ENCODE data around the gene CNTNAP2. TPM values are rescaled to one million over a fixed set of nuclear protein-coding genes. Genes with fewer than 3 reads are reported as not detected.
"Not testable (repeated sequence)": the region's sequence is repeated elsewhere in the genome, so short reads cannot be mapped to it uniquely, and the experiment has no call there.

The CNTNAP2 gene
- total RNA-seq, 1 donor from 2014 or later = 0.49 TPM

DNA sequence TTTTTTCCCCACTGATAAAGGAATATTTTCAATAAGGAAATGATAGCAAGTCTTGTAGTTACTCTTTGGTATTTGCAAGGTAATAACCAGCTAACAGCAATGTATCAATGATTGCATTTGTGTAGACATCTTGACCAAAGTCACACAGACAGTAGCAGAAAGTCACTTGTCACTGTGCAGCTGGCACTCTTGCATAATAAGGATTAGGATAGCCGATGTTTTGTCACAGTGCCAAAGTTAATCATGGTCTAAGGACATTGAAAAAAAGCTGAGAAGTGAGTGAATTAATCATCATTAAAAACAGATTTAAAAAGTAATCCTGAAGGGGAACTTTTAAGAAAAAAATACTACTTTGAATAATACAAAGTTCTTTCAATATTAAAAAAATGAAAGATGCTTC lies 1639.7 kb downstream of the CNTNAP2 start:
- DNase-seq (ENCODE audit: low spot score) = no peak
- no peak for ATAC-seq
- intact Hi-C loops (cut with DNase I) = no loop called here

DNA sequence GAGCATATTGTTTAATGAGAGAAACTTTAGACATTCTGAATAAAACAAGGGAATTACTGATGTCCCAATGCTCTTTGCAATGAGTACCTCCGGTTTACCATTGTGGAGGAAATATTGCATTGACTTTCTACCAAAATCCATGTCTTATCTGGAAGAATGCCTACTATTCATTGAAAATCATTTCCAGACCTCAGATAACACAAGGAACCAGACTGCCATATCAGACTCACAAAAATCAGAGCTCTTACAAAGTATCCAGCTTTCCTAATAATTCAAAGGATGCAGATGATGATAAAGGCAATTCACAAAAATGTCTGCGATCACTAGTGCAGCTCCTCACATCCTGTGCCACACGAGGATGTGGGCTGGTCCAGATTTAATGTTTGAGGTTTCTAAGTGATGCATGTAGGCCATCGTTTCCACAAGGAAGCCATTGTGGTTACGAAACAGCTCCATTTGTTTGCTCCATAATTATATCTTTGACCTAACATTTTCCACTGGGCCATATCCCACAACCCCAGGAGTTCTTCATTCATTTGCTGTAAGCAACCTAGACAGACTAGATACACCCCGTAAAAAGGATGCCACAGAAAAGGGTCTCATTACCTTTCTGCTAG lies 1642.8 kb downstream of the CNTNAP2 start:
- intact Hi-C loops (cut with DNase I) = no loop called here

DNA sequence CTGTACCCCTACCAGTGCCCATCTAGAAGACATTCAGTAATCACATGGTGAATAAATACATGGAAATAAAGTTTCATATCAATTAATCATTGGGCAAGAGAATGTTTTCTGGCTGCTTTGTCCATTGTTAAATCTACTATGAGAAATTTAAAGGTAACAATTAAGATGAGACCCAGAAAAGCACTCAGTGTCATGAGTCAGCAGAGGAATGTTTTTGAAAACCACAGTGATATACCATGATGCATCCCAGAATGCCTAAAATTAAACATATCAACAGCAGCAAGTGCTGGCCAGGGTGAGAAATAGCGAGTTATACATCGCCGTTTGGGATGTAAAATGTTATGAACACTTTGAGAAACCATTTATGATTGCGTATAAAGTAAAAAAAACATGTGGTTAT lies 1648.7 kb downstream of the CNTNAP2 start:
- no peak for ATAC-seq
- DNase-seq (ENCODE audit: low spot score) = no peak
- intact Hi-C loops (cut with DNase I) = no loop called here

More for the DNA sequence above, 1642.8 kb downstream of the CNTNAP2 start:
- ATAC-seq (no peak), DNase-seq (ENCODE audit: low spot score) (no peak)

DNA sequence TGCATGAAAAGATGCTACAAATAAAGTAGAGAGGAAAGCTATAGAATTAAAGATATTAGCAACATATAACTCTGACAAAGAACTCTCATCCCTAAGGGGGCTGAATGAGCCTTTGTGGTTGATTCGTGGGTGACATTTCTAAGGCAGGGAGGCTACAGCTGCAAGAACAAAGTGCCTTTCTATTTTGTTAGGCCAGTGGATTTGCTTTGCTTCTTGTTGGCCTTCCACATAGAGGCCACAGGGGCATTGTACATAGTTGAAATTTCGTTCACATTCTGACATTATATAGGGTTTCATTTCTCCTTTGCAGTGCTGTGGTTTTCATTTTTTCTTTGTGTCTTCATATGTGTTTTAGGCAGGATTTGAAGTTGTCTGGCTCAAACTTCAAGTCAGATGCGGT lies 1654.7 kb downstream of the CNTNAP2 start:
- DNase-seq (ENCODE audit: low spot score) (no peak), ATAC-seq (no peak)
- intact Hi-C loops (cut with DNase I) = no loop called here

DNA sequence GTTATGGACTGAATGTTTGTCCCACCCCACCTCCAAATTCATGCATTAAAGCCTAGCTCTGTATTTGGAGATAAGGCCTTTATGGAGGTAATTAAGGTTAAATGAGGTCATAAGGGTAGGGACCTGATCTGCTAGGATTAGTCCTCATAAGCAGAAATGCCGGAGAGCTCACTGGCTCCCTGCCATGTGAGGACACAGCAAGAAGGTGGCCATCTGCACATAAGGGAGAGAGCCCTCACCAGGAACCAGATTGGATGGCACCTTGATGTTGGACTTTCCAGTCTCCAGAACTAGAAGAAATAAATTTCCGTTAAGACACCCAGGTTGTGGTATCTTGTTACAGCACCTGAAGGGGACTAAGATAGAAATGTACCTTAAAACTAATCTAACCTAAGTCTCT lies 1657.9 kb downstream of the CNTNAP2 start:
- intact Hi-C loops (cut with DNase I) = no loop called here
- DNase-seq (ENCODE audit: low spot score) (no peak), ATAC-seq (no peak)

DNA sequence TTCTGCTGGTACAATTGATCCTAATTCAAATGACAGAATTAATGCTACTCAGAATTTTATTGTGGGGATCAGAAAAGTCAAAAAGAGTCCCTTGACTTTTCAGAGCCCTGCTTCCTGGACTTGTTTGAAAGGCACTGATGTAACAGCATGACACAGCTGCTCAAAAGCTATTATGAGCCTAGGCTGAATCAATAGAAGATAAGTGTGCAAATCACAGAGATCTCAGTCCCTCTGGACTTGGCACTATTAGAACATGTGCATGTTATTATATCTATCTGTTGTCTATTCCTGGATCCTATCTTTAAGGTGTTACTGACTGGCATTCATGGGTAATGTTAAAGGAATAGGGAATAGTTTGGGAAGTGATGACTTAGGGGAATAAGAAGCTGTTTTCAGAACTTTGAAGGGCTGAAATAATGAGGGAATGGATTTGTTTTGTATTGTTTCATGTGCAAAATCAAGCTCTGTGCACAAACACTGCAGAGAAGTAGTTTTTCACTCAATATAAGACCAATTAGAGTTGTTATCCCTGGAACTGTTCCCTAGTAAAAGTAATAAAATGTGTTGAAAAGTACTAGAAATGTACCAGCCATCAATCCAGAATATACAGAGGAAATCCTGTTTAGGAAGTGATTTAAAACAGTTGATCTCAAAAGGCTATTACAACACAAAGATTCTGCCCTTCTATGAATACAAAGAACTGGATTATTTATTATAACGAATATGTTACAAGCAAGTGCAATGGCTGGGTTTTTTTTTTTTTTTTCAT lies 1659.1 kb downstream of the CNTNAP2 start:
- ATAC-seq (no peak), DNase-seq (ENCODE audit: low spot score) (no peak)
- intact Hi-C loops (cut with DNase I) = no loop called here

DNA sequence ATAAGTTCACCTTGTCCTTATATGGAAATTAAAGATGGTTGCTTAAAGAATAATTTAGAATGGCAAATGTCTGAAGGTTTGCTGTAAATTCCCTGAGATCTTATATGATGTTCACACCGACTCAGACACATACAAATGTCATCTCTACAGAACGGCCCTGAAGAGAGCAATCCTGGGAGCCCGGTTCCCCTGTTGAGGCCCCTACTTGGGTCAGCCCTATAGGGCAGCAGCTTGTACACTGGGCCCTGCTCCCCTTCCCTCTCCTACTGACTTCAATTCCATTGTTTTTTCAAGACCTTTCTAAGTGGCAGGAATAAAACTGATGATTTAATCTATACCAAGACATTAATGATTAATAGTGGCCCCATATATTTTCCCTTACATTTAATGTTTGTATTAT lies 1660.7 kb downstream of the CNTNAP2 start:
- DNase-seq (ENCODE audit: low spot score) = no peak
- intact Hi-C loops (cut with DNase I) = no loop called here

DNA sequence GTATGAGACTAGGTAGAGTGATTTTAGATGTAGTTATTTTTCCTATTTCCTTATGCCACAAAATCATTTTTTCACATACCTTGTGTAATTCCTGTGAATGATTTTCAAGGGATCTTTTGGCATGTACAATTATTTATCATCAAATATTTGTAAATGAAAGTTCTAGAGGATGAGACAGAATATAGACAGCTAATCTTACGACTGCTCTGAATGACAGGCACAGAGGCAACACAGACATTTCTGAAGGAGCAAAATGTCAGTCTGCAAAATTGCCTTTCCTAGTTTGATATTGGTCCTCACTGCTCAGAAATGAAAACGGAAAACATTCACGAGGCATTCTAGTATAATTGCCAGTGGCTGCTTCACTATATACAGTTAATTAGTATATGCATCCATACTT lies 1663.3 kb downstream of the CNTNAP2 start:
- DNase-seq (ENCODE audit: low spot score) (no peak), ATAC-seq (no peak)
- intact Hi-C loops (cut with DNase I) = no loop called here

More for the DNA sequence above, 1660.7 kb downstream of the CNTNAP2 start:
- no peak for ATAC-seq

DNA sequence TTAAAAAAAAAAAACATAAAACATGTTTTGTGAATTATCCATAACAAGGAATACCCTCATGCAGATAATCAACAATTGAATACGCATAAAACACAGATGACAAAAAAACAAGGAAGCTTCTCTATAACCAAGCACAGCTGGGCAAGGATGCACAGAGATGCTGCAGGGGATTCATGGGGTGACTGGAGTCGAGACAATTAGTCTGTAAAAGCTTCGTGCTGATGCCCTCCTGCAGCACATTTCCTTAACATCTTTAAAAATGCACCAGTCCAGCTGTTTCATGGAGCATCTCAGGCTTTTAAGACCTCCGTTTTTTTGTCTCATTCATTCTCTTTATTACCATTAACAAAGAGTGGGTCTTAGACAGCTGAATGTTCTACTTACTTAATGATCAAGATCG lies 1680.0 kb downstream of the CNTNAP2 start:
- intact Hi-C loops (cut with DNase I) = no loop called here
- ATAC-seq = no peak
- no peak for DNase-seq (ENCODE audit: low spot score)

DNA sequence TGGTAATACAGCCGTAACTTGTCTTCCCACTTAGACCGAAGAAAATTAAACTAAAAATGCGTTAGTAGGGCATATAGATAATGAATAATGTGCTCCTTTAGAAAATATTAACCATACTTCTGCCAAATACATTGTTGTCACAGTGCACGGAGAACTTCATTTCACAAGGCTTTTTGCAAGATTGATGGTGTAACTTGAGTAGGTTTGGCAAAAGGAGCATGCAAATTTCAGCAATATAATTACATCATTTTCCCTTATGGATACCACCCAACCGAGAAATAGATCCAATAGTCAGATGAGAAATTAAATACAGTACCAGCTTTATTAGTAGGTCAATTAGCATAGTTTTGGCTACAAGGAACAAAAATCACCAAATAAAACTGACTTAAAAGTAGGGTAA lies 1681.4 kb downstream of the CNTNAP2 start:
- ATAC-seq = no peak
- intact Hi-C loops (cut with DNase I) = no loop called here

DNA sequence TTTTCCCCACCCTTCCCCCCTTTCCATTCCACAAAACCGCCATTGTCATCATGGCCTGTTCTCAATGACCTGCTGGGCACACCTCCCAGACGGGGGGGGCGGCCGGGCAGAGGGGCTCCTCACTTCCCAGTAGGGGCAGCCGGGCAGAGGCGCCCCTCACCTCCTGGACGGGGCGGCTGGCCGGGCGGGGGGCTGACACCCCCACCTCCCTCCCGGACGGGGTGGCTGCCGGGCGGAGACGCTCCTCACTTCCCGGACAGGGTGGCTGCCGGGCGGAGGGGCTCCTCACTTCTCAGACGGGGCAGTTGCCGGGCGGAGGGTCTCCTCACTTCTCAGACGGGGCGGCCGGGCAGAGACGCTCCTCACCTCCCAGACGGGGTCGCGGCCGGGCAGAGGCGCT lies 1685.2 kb downstream of the CNTNAP2 start:
- ATAC-seq; DNase-seq (ENCODE audit: low spot score); intact Hi-C loops (cut with DNase I): not testable (repeated sequence)

More for the DNA sequence above, 1681.4 kb downstream of the CNTNAP2 start:
- no peak for DNase-seq (ENCODE audit: low spot score)

DNA sequence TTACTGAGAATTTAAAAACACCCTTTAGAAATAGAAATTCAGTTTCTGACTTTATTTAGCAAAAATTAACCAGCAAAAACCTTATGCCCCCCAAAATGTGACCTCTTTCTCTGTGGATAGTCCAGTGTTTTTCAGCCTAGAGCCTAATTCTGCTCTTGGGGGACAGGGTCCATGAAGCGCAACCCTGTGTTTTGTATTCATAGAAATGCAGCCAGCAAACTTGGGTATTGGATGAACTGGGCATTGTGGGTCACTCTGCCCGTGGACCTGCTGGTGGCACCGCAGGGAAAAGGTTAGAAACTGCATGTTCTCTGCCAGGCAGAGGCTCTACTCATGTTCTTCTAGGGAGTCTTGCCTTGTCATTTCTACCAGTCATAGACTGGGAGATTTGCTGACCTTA lies 1686.5 kb downstream of the CNTNAP2 start:
- ATAC-seq = no peak
- intact Hi-C loops (cut with DNase I) = no loop called here

DNA sequence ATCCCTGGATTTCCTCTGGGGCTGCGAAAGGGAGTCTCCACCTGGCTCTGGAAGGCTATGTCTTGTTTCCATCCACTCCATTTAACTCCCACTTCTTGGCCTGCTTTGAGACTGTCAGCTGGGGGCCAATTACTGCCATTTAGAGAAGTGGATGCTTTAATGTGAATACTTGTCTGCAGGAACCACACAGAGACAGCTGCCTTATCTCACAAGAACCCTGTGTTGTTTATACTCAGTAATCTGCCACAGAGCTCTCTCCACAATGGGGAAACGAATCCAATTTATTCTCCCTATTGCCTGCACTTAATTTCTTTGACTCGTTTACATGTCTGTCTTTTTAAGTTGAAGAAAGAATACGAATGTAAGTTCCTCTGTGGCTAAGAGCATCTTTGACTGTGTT lies 1687.0 kb downstream of the CNTNAP2 start:
- intact Hi-C loops (cut with DNase I) = no loop called here
- ATAC-seq (no peak), DNase-seq (ENCODE audit: low spot score) (no peak)

More for the DNA sequence above, 1686.5 kb downstream of the CNTNAP2 start:
- DNase-seq (ENCODE audit: low spot score) = no peak

DNA sequence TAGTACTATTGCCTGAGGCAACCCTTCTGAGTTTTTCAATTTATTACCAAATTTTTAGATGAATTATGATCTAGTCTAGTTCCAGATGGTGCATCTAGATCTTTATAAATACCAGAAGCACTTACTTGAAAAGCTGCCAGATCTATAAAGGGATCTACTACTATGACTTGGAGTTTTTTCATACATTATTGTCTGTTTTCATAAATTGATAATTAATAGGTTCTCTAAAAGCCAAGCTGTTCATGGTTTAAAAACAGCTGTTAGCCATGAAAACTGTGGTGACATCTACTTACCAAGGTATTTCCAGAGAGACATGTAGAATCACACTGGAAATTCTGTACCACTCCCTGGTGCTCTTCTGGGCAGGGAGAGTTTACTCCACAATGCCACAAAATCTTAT lies 1687.4 kb downstream of the CNTNAP2 start:
- intact Hi-C loops (cut with DNase I) = no loop called here
- DNase-seq (ENCODE audit: low spot score) = no peak

DNA sequence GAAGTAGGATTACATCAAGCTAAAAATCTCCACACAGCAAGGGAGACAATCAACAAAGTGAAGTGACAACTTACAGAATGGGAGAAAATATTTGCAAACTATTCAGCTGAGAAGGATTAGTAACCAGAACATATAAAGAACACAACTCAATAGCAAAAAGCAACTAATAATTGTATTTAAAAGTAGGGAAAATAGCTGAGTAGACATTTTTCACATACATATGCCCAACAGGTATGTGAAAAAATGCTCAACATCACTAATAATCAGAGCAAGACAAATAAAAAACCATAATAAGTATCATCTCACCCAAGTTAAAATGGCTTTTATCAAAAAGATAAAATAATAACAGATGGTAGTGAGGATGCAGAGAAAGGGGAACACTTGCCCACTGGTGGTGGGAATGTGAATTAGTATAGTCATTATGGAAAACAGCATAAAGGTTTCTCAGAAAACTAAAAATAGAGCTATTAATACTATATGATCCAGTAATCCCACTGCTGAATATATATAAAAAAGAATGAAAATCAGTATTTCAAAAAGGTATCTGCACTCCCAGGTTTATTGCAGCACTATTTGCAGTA lies 1689.5 kb downstream of the CNTNAP2 start:
- ATAC-seq (no peak), DNase-seq (ENCODE audit: low spot score) (no peak)
- intact Hi-C loops (cut with DNase I) = no loop called here

More for the DNA sequence above, 1687.4 kb downstream of the CNTNAP2 start:
- ATAC-seq = no peak

DNA sequence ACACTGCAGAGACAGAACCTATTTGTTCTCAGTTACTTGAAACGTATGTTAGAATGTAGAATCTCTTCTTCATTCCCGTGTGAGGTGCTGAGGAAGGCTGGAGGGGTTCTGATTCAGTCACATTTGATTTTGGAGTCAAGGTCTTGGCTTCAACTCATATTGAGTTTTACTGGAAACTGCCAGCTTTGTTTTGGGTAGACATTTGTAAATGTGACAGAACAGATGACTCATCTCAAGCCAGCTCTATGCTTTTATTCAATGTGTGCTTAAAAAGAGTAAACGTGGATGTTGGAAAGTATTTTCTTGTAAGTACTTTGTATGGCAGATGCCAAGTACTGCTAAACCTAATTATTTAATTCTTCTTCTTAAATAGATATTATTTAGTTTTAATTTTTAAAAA lies 1693.2 kb downstream of the CNTNAP2 start:
- ATAC-seq (no peak), DNase-seq (ENCODE audit: low spot score) (no peak)
- intact Hi-C loops (cut with DNase I) = no loop called here

DNA sequence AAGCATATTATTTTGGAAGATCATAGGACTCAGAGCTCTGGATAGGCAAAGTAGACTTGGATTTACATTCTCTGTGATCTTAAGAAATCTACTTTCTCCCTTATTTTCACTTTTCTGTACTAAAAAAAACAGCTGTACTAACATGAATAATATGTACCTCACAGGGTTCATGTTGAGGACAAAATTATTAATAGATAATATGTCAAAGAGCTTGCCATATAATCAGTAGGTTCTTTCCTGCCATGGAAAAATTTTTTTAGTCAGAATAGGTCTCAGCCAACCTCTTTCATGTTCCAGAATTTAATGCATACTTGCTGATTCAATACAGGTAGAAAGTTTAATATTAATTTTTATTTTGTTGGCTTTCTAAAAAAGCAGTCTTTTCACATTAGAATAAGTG lies 1693.7 kb downstream of the CNTNAP2 start:
- intact Hi-C loops (cut with DNase I) = no loop called here
- ATAC-seq = no peak

DNA sequence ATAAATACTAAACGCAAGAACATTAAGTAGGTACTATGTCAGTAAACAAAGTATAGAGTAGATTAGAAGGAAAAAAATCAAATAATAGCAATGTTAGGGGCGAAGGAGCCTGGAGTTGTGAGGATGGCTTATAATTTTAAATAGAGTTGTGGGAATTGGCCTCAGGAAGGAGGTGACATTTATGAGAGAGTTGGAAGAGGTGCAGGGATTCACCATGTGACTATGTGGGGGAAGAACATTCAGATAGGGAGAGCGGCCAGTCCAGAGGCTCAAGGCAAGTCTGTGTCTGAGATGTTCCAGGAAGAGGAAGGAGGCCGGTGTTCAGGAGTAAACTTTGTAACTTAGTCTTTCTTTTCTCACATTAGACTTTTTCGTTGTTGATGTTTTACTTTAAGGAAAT lies 1695.3 kb downstream of the CNTNAP2 start:
- ATAC-seq (no peak), DNase-seq (ENCODE audit: low spot score) (no peak)
- intact Hi-C loops (cut with DNase I) = no loop called here

More for the DNA sequence above, 1693.7 kb downstream of the CNTNAP2 start:
- DNase-seq (ENCODE audit: low spot score) = no peak

DNA sequence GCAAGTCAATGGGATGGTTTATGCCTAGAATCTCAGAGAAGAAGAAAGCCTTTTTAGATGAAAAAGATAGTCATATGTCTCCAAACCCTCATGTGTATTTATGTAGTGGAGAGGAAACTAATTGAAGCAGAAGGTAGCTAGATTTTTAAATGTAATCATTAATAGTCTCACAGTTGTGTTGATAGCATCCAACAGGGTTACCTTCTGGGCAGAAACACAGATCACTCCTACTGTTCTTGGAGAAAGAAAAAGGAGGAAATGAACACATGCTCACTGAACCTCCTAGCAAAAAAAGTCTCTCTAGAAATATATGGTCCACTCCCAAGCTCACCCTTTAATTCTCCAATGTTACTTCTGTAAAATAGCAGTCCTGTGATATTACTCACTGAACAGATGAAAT lies 1696.7 kb downstream of the CNTNAP2 start:
- ATAC-seq (no peak), DNase-seq (ENCODE audit: low spot score) (no peak)
- intact Hi-C loops (cut with DNase I) = no loop called here

DNA sequence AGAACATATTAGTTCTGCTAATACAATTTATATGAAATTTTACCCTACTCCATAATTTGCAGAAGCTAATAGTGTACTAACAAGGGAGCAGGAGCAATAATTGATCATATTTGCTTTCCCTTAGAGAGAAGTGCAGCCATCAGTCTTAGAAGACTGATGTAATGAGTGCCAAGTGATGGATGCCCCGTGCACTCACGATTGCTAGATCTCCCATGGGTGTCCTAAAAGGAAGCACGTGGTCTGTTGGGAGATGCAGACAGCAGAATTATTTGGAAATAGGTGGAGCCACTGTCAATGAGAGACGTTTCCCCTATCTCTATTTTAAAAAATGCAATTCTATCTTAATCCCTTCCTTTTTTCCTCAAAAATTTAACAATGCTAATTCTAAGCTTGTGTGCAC lies 1701.7 kb downstream of the CNTNAP2 start:
- no peak for ATAC-seq
- no peak for DNase-seq (ENCODE audit: low spot score)
- intact Hi-C loops (cut with DNase I) = no loop called here

Data from sciatic nerve (tissue), 2 donors.